Hindlimb muscle (tissue), 1 donor: ENCODE data around the gene PMFBP1. TPM values are rescaled to one million over a fixed set of nuclear protein-coding genes. Genes with fewer than 3 reads are reported as not detected.
"Not testable (repeated sequence)": the region's sequence is repeated elsewhere in the genome, so short reads cannot be mapped to it uniquely, and the experiment has no call there.

Experiments used
- DNase-seq: peaks from one replicate; pipeline ENCODE4 v3.0.0-alpha.2; 2013
- polyA plus RNA-seq: library from polyadenylated mRNA; unstranded; fragments of 120-200 nt; gene quantifications from one replicate; pipeline ENCODE4 v1.2.1, GENCODE V29; 2013; ENCODE audit not compliant: insufficient read length

The PMFBP1 gene
- polyA plus RNA-seq, 1 donor = 0.98 TPM

GRCh38 chr16:72104905-72105304 lies 67.0 kb downstream of the PMFBP1 start:
- no peak for DNase-seq

DNA sequence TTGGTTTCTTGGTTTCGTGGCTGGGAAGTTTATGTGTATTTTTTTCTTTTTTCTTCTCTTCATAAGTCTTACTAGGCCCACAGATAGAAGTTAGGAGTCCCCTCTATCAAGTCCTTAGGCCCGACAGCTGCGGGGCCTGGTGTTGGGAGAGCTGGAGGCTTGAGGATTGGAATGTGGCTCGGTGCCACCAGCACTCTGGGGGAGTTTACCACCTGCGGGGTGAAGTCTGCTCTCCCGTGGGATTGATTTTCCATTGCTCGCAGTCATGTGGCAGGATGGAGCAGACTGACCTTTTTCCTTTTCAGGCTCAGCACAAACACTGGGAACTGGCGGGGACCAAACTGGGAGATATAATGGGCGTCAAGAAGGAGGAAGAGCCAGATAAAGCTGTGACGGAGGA lies 70.8 kb downstream of the PMFBP1 start:
- DNase-seq = no peak

GRCh38 chr16:72099377-72099818 lies 72.6 kb downstream of the PMFBP1 start:
- DNase-seq = peak; percentile 13

DNA sequence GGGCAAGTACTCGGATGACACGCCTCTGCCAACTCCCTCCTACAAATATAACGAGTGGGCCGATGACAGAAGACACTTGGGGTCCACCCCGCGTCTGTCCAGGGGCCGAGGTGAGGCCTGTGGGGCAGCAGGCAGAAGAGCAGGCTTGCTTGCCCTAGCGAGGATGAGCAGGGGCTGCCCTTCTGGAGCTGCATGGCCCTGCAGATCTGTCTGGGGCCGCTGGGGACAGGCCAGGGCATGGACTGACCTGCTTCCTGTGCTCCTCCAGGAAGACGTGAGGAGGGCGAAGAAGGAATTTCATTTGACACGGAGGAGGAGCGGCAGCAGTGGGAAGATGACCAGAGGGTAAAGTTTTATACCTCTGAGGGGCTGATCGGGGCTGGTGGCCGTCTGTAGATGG lies 73.0 kb downstream of the PMFBP1 start:
- DNase-seq = no peak

GRCh38 chr16:72094266-72094610 lies 77.7 kb downstream of the PMFBP1 start:
- DNase-seq = no peak

DNA sequence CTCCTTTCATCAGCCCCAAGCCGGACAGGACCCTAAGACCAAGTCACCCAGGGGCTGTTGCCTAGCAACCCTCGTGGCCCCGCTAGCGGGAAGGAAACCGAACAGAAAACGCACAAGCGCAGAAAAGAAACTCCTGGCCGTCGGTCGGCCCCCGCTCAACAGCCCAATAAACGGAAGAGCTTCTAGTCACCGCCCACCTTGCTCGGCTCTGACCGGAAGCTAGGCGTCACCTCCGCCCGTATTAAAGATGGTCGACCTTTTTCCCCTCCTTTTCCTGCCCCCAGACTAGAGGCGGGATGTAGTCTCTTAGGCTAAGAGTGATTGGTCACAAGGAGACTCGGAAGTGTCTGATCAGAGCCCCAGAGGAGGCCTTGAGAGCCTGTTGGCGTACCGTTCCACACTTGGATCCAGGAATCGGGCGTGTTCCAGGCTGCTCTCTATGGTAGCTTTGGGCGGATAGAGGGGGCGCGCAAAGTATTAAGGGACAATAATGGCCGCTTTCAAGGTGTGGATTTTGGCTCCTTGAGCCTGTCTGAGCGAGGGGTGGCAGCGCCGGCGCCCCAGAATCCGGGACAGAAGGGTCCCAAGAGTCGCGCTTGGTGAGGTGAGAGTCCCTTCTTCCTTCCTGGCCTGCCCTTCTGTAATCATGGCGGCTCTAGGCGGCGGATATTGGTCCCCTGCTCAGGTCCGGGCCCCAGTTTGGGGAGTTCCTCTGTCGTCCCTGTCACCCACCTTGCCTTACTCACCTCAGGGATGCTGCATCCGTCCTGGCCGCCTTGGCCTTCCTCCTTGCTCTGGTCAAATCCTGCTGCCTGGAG lies 78.3 kb downstream of the PMFBP1 start, which contains the start of the genes DHX38 and TXNL4B:
TSS of gene DHX38 (plus strand) at position 400 of the 818 bp plus-strand sequence. CDS start 2,311 bp downstream, outside the sequence.
TSS of gene TXNL4B (minus strand) at position 173 of the 818 bp plus-strand sequence. CDS start 2,871 bp downstream, outside the sequence.
- peak; percentile 99 for DNase-seq

DNA sequence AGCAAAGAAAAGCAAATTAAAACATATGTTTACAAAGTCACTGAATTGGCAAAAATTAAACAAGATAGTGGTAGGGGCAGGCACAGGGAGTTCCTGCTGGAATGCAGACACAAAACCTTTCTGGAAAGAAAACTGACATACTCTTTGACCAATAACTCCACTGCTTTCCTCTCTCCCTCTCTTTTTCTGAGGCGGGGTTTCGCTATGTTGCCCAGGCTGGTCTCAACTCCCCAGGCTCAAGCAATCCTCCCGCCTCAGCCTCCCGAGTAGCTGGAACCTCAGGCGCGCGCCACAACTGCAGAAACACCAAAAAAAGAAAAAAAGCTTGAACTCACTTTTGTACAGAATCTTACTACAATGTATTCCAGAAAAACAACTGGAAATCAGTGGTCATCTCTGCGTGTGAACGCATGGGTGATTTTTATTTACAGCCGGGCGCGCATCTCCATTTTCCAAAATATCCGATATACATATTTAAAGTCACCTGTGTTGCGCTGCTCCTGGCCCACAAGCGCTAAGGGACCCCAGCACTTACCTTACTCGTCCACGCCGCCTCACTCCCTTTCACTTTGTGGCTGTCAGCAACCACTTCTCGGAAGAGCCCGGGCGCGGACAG lies 79.0 kb downstream of the PMFBP1 start:
- peak; percentile 19 for DNase-seq

- DNase-seq = no peak
Measured at GRCh38 chr16:72091217-72091616, 80.7 kb downstream of the PMFBP1 start.

- no peak for DNase-seq
Measured at GRCh38 chr16:72085002-72085401, 87.0 kb downstream of the PMFBP1 start.

- DNase-seq = no peak
Measured at GRCh38 chr16:72084445-72084844, 87.5 kb downstream of the PMFBP1 start.

GRCh38 chr16:72083778-72084404 lies 88.1 kb downstream of the PMFBP1 start:
- DNase-seq = no peak

DNA sequence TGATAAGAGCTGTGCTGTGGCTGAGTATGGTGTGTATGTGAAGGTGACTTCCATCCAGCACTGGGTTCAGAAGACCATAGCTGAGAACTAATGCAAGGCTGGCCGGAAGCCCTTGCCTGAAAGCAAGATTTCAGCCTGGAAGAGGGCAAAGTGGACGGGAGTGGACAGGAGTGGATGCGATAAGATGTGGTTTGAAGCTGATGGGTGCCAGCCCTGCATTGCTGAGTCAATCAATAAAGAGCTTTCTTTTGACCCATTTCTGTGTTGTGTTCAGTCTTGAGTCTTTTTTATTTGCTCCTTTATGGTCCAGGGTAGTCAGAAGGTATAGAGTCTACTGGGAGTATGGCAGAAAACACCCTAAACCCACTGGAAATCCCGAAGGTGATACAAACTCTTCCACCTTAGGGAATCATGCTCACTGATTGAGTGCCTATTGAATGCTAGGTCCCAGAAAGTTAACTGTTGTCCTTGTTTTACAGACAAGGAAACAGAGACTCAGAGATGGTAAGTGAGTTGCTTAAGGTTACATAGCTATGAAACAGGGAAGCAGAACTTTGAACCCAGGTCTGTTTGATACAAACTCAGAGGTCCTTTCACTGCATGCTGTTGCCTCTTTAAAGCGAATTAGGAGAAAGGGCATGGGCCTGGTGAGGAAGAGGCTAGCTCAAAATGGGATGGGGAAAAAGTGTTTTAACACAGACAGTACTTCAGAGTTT lies 94.8 kb downstream of the PMFBP1 start:
- not testable (repeated sequence) for DNase-seq

DNA sequence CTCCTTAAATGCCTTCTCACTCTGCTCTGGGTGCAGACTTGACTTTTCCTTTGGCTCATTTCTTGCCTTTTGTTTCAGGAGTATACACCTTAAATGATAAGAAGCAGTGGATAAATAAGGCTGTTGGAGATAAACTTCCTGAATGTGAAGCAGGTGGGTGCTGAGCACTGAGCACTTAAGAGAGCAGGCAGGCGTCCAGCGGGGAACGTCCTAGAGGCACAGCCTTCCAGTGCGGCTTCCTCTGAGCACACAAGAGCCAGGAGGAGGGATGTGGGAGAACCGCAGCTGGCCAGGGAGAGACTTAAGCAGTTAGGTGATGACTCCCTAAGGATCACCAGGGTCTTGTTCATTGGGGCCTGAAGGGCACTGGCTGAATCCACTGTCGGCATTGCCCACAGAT lies 96.9 kb downstream of the PMFBP1 start:
- not testable (repeated sequence) for DNase-seq

- no peak for DNase-seq
Measured at GRCh38 chr16:72073560-72074230, 98.3 kb downstream of the PMFBP1 start.

DNA sequence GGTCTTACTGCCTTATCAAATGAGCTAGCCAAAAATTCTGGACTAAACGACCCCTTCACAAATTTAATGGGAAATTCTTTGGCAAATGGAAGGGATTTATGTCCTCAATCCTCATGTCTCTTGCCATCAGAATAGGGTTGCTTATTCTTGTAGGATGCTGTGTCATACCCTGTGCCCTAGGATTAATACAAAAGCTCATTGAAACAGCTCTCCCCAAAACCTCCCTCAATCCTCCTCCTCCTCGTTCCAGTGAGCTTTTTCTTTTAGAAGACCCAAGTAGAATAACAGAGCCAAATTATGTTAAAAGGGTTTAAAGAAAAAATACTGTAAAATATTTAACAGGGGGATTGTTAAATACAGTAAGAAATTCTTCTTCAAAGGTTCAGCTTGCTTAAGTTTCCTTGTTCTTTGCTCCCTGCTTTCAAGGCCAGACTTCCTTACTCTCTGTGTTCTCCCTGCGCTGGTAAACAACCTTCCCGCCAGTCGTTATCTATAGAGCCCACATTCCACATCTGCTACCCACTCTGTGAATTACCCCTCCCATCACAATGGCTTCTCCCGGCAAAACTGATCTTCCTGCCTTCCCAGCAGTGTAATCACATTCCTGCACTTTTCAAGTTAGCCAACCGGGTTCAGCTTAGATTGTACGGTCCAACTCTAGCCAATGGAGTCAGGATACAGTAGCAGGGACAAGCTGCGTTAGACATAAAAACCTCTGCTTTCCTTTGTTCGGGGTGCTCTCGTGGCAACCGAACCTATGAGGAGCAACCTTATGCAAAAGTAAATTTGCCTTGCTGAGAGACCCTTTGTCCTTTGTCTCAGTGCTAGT lies 99.2 kb downstream of the PMFBP1 start:
- DNase-seq = no peak

Other genes starting within 250 kb of the PMFBP1 start
- not detected for gene PKD1L3, start 171.8 kb downstream of the PMFBP1 start, polyA plus RNA-seq
- 13.0 TPM for gene DHODH, start 163.4 kb downstream of the PMFBP1 start, polyA plus RNA-seq
- gene HP, start 117.7 kb downstream of the PMFBP1 start, polyA plus RNA-seq = 1.2 TPM
- 0.21 TPM for gene HPR, start 108.9 kb downstream of the PMFBP1 start, polyA plus RNA-seq
- gene TXNL4B, start 78.5 kb downstream of the PMFBP1 start, polyA plus RNA-seq = 14.8 TPM
- gene DHX38, start 78.3 kb downstream of the PMFBP1 start, polyA plus RNA-seq = 52.4 TPM